ENCODE results near the gene KLK11. TPM values are rescaled to one million over a fixed set of nuclear protein-coding genes. Genes with fewer than 3 reads are reported as not detected.

Gene KLK11
- total and polyA plus RNA-seq, 10 donors = 0.09 to 0.29 TPM; not detected in 8

GRCh38 chr19:51027126-51027806, 850 bp upstream of the KLK11 start:
- TF ChIP-seq POLR2A (IDR thresholded peaks at IDR 0.05) (no peak), CTCF (IDR thresholded peaks at IDR 0.05 in 8 of 11, conservative IDR thresholded peaks at IDR 0.05 in 3 of 11) (no peak), POLR2AphosphoS5 (IDR thresholded peaks at IDR 0.05) (no peak)
- Histone ChIP-seq H3K27me3 (replicated peaks in 1 of 7) (peaks cover 0 to 91% (median 25%) of the 10 kb centered on the region in 7 donors), H3K27ac (no peak overlapping the region), H3K36me3 (no peaks in the 10 kb centered on the region), H3K4me1 (no peaks in the 10 kb centered on the region), H3K4me3 (no peak overlapping the region), H3K9me3 (no peaks in the 10 kb centered on the region)
- DNase-seq = no peak
- intact Hi-C loops (cut with DNase I; ENCODE audit: low total_unique reads) = no loop called here
- 53 to 58% (median 56%) methylated on average over 13 to 14 of the region's 14 CpGs for WGBS, 5 donors

GRCh38 chr19:51025809-51026553, 435 bp downstream of the KLK11 start:
- TF ChIP-seq POLR2AphosphoS5 (IDR thresholded peaks at IDR 0.05) (no peak), POLR2A (IDR thresholded peaks at IDR 0.05) (no peak)
- Histone ChIP-seq H3K36me3 (no peaks in the 10 kb centered on the region), H3K27me3 (replicated peaks in 1 of 7) (peaks cover 0 to 98% (median 25%) of the 10 kb centered on the region in 7 donors), H3K4me3 (no peak overlapping the region), H3K27ac (no peak overlapping the region), H3K4me1 (peaks cover 0 to 2% (median 0%) of the 10 kb centered on the region in 6 donors), H3K9me3 (no peaks in the 10 kb centered on the region)
- WGBS, 5 donors = 59 to 74% (median 63%) methylated on average over 16 to 18 of the region's 18 CpGs
- intact Hi-C loops (cut with DNase I; ENCODE audit: low total_unique reads) = no loop called here
- DNase-seq = no peak

GRCh38 chr19:51025401-51025800, 1.0 kb downstream of the KLK11 start:
- no peak for DNase-seq
- Histone ChIP-seq H3K4me1 (peaks cover 0 to 7% (median under 1%) of the 10 kb centered on the region in 6 donors), H3K36me3 (no peaks in the 10 kb centered on the region), H3K9me3 (no peaks in the 10 kb centered on the region), H3K27ac (no peak overlapping the region), H3K27me3 (replicated peaks in 1 of 7) (peaks cover 0 to 98% (median 25%) of the 10 kb centered on the region in 7 donors), H3K4me3 (no peak overlapping the region)
- TF ChIP-seq CTCF (IDR thresholded peaks at IDR 0.05 in 8 of 11, conservative IDR thresholded peaks at IDR 0.05 in 3 of 11) = no peak
- intact Hi-C loops (cut with DNase I; ENCODE audit: low total_unique reads) = no loop called here
- 63 to 82% (median 74%) methylated on average over 6 of the region's 6 CpGs for WGBS, 5 donors

GRCh38 chr19:51024924-51025323, 1.5 kb downstream of the KLK11 start:
- TF ChIP-seq POLR2AphosphoS5 (IDR thresholded peaks at IDR 0.05) = no peak
- no peak for TF ChIP-seq CTCF (IDR thresholded peaks at IDR 0.05 in 8 of 11, conservative IDR thresholded peaks at IDR 0.05 in 3 of 11)
- TF ChIP-seq POLR2A (IDR thresholded peaks at IDR 0.05) = no peak
- WGBS, 5 donors = 51 to 71% (median 63%) methylated on average over 5 of the region's 5 CpGs
- no peaks in the 10 kb centered on the region for H3K36me3 ChIP-seq
- intact Hi-C loops (cut with DNase I; ENCODE audit: low total_unique reads) = no loop called here
- no peaks in the 10 kb centered on the region for H3K9me3 ChIP-seq
- no peak overlapping the region for H3K27ac ChIP-seq
- no peak for DNase-seq
- no peak overlapping the region for H3K4me3 ChIP-seq
- H3K4me1 ChIP-seq = peaks cover 0 to 12% (median 3%) of the 10 kb centered on the region in 6 donors
- H3K27me3 ChIP-seq (replicated peaks in 1 of 7) = peaks cover 0 to 98% (median 25%) of the 10 kb centered on the region in 7 donors
